Measurements from ENCODE around the gene ABLIM3. TPM values are rescaled to one million over a fixed set of nuclear protein-coding genes. Genes with fewer than 3 reads are reported as not detected.

ABLIM3 gene
- total and polyA plus RNA-seq, 2 of the 8 experiments (the other 6 are each of a cell fraction or from before 2014, with no cell fraction given), result 0.36 to 0.56 TPM

GRCh38 chr5:149144637-149145036 is 3.3 kb downstream of the ABLIM3 start:
- no peak overlapping the region for H3K9ac ChIP-seq (replicated peaks in 1 of 4; ENCODE audit: extremely low read depth in 1 of 4, low read depth in 3 of 4, low read length in 3 of 4)
- ChIA-PET POLR2A (ENCODE audit: partially characterized antibody) (no interaction called here), CTCF (ENCODE audit: partially characterized antibody) (interaction anchor here (0.7 to 10.8 kb wide), 14 partner anchors 9 to 662 kb away, joined by 3 to 82 read pairs (median 4); no protein-coding TSS in a partner anchor)
- no peak overlapping the region for H3K14ac ChIP-seq (ENCODE audit: insufficient read length)
- H4K8ac ChIP-seq (ENCODE audit: extremely low read depth, insufficient read depth, low read length), result no peak overlapping the region
- no peak overlapping the region for H2AFZ ChIP-seq (ENCODE audit: low read length)
- no peak overlapping the region for H2BK12ac ChIP-seq (ENCODE audit: low read depth, low read length)
- H3K27ac ChIP-seq (ENCODE audit: low read depth, low read length), result no peak overlapping the region
- H4K91ac ChIP-seq (replicated peaks; ENCODE audit: insufficient read length, low read length), result no peak overlapping the region
- H3K4me2 ChIP-seq (ENCODE audit: insufficient read depth in 1 of 2, low read depth in 2 of 2, low read length in 2 of 2), result no peak overlapping the region
- H3K23ac ChIP-seq (ENCODE audit: insufficient read length), result no peak overlapping the region
- H3K36me3 ChIP-seq (ENCODE audit: control insufficient read depth in 2 of 4, insufficient read depth in 4 of 4, low read length in 3 of 4), result no peaks in the 10 kb centered on the region
- H4K5ac ChIP-seq (ENCODE audit: insufficient read length, low read depth, low read length), result no peak overlapping the region
- no peak overlapping the region for H3K4me3 ChIP-seq (ENCODE audit: extremely low read depth in 1 of 4, insufficient read depth in 2 of 4, low read depth in 3 of 4, low read length in 4 of 4)
- H2BK120ac ChIP-seq (replicated peaks; ENCODE audit: low read depth, low read length), result no peak overlapping the region
- no peak overlapping the region for H2AK5ac ChIP-seq (ENCODE audit: low read depth, low read length)
- 93% methylated on average over 1 of the region's 1 CpG; no CpG with 5 or more reads in 1 of the 2 experiments for WGBS, 2 experiments (ENCODE audit: extremely low coverage in 1 of 2, insufficient coverage in 1 of 2, insufficient read length in 1 of 2, insufficient replicate concordance in 2 of 2, low coverage in 1 of 2, low lambda C conversion rate in 2 of 2, missing lambda C conversion rate in 1 of 2)
- no peak for DNase-seq (ENCODE audit: low read depth in 1 of 2, low spot score in 2 of 2)
- H2BK15ac ChIP-seq (ENCODE audit: low read length), result no peak overlapping the region
- no peaks in the 10 kb centered on the region for H3K79me1 ChIP-seq (ENCODE audit: low read depth, low read length)
- peaks cover 3% of the 10 kb centered on the region; the same call in 1 of the 2 replicates for H3K23me2 ChIP-seq (ENCODE audit: low read depth, low read length)
- no peak overlapping the region for H2BK20ac ChIP-seq (ENCODE audit: low read length)
- H3K79me2 ChIP-seq (ENCODE audit: control insufficient read depth in 1 of 2, insufficient read depth in 2 of 2, low read length in 2 of 2), result no peaks in the 10 kb centered on the region
- H2BK5ac ChIP-seq (ENCODE audit: low read depth, low read length), result no peak overlapping the region
- H3K9me3 ChIP-seq (ENCODE audit: insufficient read depth in 2 of 2, low read depth in 1 of 2, low read length in 1 of 2), result no peaks in the 10 kb centered on the region
- H3K27me3 ChIP-seq (replicated peaks in 1 of 4; ENCODE audit: control insufficient read depth in 3 of 4, extremely low read depth in 1 of 4, insufficient read depth in 3 of 4, low read length in 3 of 4), result peaks cover 0 to 21% (median 15%) of the 10 kb centered on the region in 4 experiments; a peak in 6 of 7 replicates
- peaks cover 0 to 3% (median 0%) of the 10 kb centered on the region in 4 experiments; a peak in 1 of 7 replicates for H3K4me1 ChIP-seq (replicated peaks in 1 of 4; ENCODE audit: control insufficient read depth in 3 of 4, insufficient read depth in 4 of 4, low read length in 3 of 4)
- H3K4ac ChIP-seq (replicated peaks; ENCODE audit: insufficient read length, low read depth, low read length), result no peak overlapping the region
- no peak overlapping the region for H3K18ac ChIP-seq (ENCODE audit: extremely low read depth, low read length)
- FAIRE-seq, result no peak
- H4K20me1 ChIP-seq (replicated peaks in 1 of 2; ENCODE audit: control insufficient read depth in 1 of 2, insufficient read depth in 2 of 2, low read length in 2 of 2), result peaks cover 0 to 2% of the 10 kb centered on the region in 2 experiments
- TF ChIP-seq SRF (IDR thresholded peaks at IDR 0.05; ENCODE audit: low read depth, low read length) (no peak), NRF1 (IDR thresholded peaks at IDR 0.05; ENCODE audit: low read depth, low read length) (no peak), BACH1 (IDR thresholded peaks at IDR 0.05; ENCODE audit: low read length) (no peak), KDM4A (IDR thresholded peaks at IDR 0.05; ENCODE audit: low read depth, low read length, severe bottlenecking) (no peak), CTBP2 (IDR thresholded peaks at IDR 0.05; ENCODE audit: borderline replicate concordance, insufficient read depth, insufficient read length, low read length) (no peak), NANOG (IDR thresholded peaks at IDR 0.05; ENCODE audit: insufficient read depth, low read depth, low read length, poor library complexity, severe bottlenecking) (no peak), CHD1 (IDR thresholded peaks at IDR 0.05; ENCODE audit: low read depth, low read length) (no peak), JUN (IDR thresholded peaks at IDR 0.05; ENCODE audit: low read depth, low read length) (no peak), TCF12 (IDR thresholded peaks at IDR 0.05; ENCODE audit: low read depth, low read length) (no peak), CHD2 (IDR thresholded peaks at IDR 0.05; ENCODE audit: low read length) (no peak)
- H3K56ac ChIP-seq (replicated peaks; ENCODE audit: insufficient read length, low read depth, low read length), result no peak overlapping the region
